ENCODE results near the gene CLMP. TPM values are rescaled to one million over a fixed set of nuclear protein-coding genes. Genes with fewer than 3 reads are reported as not detected.
"Not testable (repeated sequence)": the region's sequence is repeated elsewhere in the genome, so short reads cannot be mapped to it uniquely, and the experiment has no call there.

Gene CLMP
- total RNA-seq, 2 donors from 2014 or later = 0.66 to 0.67 TPM

DNA sequence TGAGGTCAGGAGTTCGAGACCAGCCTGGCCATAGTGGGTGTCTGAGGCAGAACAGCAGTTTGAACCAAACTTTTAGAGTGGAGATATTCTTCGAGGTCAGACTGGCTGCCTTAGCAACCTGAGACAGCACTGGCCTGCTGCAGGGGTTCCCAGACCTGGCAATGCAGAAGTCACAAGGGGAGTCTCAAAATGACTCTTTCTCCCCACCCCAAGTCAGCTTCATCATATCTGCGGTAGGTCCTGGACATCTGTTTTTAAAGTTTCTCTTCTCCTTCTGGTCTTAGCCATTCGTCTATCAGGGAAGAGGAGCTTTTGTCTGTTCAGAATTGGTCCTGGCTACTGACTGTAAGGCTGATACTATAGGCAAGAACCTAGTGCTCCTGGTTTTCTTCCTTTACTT, 14.5 kb upstream of the CLMP start:
- Mint-ChIP-seq H3K4me3 (no peak overlapping the region), H3K4me1 (no peaks in the 10 kb centered on the region), H3K36me3 (ENCODE audit: low read depth) (no peaks in the 10 kb centered on the region), H3K27ac (no peak overlapping the region), H3K9me3 (no peaks in the 10 kb centered on the region), H3K27me3 (peaks cover 38% of the 10 kb centered on the region)
- no peak for ATAC-seq (replicated peaks)

DNA sequence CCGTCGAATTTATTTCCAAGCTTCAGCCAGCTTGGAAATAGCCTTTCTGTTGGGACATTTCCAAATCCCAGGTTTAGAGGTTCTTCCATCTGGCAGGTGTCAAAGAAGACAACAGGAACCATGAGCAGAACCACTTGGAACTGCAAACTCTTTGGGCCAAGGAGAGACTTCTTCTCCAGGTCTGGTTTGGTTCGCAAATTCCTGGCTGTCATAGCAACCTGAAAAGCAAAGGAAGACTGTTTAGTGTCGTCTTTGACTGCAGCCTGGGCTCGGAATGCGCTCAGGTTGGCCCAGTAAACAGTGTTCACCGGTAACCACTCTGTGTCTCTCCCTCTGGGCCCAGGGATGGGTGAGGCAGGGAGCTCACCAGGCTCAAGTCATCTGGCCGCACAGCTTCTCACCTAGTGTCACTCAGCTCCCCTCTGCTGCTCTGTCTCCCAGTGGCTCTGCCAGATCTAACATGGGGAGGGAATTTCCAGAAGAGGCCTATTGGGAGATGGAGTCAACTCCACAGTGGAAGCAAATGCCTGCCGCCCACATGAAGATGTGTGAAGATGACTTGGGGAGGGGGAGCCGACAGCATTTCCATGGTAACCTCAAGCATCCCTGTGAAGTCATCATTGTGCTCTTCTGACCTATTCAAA, 11.9 kb upstream of the CLMP start:
- Mint-ChIP-seq H3K4me1 (no peaks in the 10 kb centered on the region), H3K36me3 (ENCODE audit: low read depth) (no peaks in the 10 kb centered on the region), H3K27ac (no peak overlapping the region), H3K4me3 (no peak overlapping the region), H3K27me3 (peaks cover 24% of the 10 kb centered on the region), H3K9me3 (no peaks in the 10 kb centered on the region)
- no peak for ATAC-seq (replicated peaks)

DNA sequence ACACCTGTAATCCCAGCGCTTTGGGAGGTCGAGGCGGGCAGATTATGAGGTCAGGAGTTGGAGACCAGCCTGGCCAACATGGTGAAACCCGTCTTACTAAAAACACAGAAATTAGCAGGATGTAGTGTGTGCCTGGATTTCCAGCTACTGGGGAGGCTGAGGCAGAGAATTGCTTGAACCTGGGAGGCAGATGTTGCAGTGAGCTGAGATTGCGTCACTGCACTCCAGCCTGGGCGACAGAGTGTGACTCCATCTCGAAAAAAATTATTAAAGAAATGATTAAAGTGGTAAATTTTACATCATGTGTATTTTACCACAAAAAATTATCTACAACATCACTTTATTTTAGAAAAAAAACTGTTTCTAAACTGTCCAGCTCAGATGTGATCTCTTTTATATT, 11.0 kb upstream of the CLMP start:
- H3K27me3 Mint-ChIP-seq = peaks cover 24% of the 10 kb centered on the region
- not testable (repeated sequence) for H3K4me3 Mint-ChIP-seq; H3K27ac Mint-ChIP-seq; ATAC-seq (replicated peaks); H3K4me1 Mint-ChIP-seq; H3K9me3 Mint-ChIP-seq; H3K36me3 Mint-ChIP-seq (ENCODE audit: low read depth)

DNA sequence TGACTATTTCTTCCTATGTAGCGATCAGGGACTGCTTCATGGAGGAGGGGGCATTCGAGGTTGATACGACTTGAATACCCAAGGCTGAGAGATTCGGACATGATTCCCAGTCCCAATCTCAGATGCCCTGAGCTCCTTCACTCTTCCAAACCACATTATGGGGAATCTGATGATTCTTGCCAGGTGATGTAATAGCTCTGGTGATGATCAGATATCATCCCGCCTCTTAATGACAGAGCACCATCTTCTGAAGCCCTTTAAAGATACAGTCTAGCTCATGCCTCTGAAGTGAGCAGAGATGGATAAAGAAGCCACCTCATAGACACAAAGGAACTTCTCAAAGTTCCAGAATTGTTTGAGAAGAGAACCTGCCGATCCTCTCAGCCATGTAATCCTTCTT, 8.9 kb upstream of the CLMP start:
- ATAC-seq (replicated peaks) = no peak
- peaks cover 27% of the 10 kb centered on the region for H3K27me3 Mint-ChIP-seq
- H3K36me3 Mint-ChIP-seq (ENCODE audit: low read depth) = no peaks in the 10 kb centered on the region
- H3K4me1 Mint-ChIP-seq = no peaks in the 10 kb centered on the region
- H3K27ac Mint-ChIP-seq = no peak overlapping the region
- H3K4me3 Mint-ChIP-seq = no peak overlapping the region
- H3K9me3 Mint-ChIP-seq = no peaks in the 10 kb centered on the region

DNA sequence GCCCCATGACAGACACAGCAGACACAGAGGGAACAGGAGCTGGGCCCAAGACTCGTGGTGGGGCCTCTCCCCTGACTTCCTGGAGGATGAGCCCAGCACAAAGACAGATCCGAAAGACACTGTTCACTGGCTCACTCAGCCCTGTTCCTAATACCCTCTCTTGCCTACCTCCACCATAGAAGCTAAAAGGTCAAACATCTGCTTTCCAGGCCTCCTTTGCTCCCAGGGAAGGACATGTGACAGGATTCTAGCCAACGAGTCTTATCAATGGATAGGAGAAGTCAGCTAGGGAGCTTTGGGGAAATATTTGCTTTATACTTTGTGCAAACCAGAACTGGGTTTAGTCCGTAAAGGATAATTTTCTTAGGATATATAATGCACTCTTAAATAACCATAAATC, 8.4 kb upstream of the CLMP start:
- peaks cover 26% of the 10 kb centered on the region for H3K27me3 Mint-ChIP-seq
- H3K4me3 Mint-ChIP-seq = no peak overlapping the region
- no peaks in the 10 kb centered on the region for H3K4me1 Mint-ChIP-seq
- H3K36me3 Mint-ChIP-seq (ENCODE audit: low read depth) = no peaks in the 10 kb centered on the region
- no peak for ATAC-seq (replicated peaks)
- no peaks in the 10 kb centered on the region for H3K9me3 Mint-ChIP-seq
- no peak overlapping the region for H3K27ac Mint-ChIP-seq

DNA sequence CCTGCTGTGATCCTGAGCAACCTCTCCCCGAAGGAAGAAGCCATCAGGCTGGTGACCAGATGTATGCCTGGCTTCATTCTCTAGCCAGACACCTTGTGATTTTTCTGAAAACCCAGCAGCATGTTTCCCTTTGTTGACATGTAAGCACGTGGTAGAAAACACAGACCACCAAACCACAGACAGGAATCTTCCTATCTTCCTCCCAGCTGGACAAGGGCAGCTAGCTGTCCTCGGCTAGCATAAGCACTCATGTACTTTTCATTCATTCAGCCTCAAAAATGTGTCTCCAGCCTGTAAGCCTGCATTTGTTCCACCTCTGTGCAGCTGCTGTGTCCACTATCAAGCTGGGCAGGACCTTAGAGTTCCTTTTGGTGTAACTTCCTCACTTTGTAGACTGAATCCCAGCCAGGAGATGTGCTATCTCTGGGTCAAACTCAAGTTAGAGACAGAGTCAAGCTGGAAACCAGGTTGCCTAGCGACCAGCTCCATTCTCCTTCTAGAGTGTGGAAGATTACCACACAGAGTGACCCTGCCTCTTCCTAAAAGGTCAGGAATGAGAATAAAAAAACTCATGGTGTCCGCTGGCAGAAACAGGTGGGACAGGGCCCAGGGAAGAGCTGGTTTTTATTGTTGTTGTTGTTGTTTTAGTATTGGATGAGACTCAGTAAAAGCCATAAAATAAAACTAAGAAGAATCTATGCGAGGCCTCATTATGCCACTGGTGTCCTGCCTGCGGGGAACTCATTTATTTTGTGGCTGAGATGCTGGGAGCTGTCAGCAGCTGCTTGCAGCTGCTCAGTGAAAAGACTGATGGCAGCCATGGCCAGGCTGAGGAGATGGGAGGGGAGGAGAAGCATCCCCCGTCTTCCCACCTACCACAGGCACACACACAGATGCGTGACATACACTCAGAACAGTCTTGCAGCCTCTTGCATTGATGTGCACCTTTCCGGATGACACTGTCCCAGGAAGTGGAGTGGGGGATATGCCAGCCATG, 7.4 kb upstream of the CLMP start:
- Mint-ChIP-seq H3K4me3 (no peak overlapping the region), H3K27ac (no peak overlapping the region), H3K36me3 (ENCODE audit: low read depth) (no peaks in the 10 kb centered on the region), H3K27me3 (peaks cover 32% of the 10 kb centered on the region), H3K9me3 (no peaks in the 10 kb centered on the region), H3K4me1 (no peaks in the 10 kb centered on the region)
- no peak for ATAC-seq (replicated peaks)

DNA sequence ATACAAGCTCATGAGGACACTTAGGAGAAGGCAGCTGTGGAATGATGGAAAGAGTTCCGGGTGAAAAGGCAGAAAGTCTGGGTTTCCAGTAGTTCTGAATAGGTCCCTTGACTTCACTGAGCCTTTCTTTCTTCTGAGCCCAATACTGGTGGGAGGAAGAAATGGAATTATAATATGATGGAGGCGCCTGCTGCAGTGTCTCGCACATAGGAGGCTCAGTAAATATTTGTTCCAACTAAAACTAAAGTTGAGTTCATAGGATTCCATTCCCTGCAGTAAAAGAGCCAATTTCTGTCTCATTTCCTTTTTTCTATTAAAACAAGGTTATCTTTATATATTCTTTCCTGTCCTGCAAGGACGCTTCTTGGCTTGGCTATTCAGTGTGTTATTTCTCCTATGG, 5.2 kb upstream of the CLMP start:
- Mint-ChIP-seq H3K9me3 (no peaks in the 10 kb centered on the region), H3K4me3 (no peak overlapping the region), H3K4me1 (peaks cover 5% of the 10 kb centered on the region), H3K27ac (no peak overlapping the region), H3K27me3 (peaks cover 32% of the 10 kb centered on the region), H3K36me3 (ENCODE audit: low read depth) (no peaks in the 10 kb centered on the region)
- no peak for ATAC-seq (replicated peaks)

DNA sequence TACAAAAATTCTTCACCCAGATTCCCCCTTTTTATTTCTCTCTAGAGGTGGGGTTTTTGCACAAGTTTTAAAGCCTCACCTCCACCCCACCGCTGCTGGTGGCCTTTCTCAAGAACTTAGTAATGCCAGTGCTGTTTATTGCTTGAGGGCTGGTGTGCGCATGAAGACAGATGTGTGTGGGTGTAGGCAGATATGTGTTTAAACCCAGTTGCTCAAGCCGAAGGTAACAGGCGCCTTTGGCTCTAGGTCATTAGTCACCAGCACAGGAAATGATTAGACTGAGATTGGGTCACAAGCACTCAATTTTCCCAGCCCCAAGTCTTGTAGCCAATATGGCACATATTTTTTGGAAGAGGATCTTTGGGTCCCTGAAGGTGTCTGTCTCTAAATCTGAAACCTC, 2.7 kb upstream of the CLMP start:
- peak; percentile 82 for ATAC-seq (replicated peaks)
- Mint-ChIP-seq H3K36me3 (ENCODE audit: low read depth) (no peaks in the 10 kb centered on the region), H3K4me1 (peaks cover 6% of the 10 kb centered on the region), H3K27ac (no peak overlapping the region), H3K27me3 (peaks cover 45% of the 10 kb centered on the region), H3K9me3 (no peaks in the 10 kb centered on the region), H3K4me3 (no peak overlapping the region)

DNA sequence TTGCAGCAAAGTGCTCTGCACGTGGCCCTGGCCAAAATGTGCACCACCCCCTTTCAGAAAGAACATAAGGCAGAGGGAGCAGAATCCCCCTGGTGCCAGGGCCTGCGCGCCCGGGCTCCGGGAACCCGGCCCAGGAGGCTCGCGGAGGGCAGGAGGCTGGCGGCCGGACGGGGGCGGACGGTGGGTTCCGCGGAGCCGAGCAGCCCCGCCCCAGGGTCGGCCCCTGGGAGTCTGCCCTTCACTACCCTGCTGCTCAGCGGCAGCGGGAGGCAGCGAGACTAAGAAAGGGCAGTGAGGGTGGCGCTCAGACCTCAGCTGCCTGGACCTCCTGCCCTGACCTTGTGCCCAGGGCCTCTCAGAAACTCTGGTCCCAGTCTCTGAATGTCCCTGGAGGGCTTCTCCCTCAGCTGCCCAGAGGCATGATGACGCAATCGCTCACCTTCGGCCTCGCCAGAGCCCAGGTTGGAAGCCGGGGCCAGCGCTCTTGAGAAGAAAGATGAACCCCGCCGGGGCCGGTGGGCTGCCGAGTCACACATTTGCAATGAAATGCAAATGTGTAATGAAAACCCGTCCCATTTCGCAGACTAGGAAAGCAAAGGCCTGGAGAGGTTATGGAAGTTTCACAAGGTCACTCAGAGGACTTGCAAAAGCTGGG, 1.1 kb upstream of the CLMP start:
- Mint-ChIP-seq H3K4me3 (peak overlapping the region; percentile 60), H3K27me3 (peaks cover 52% of the 10 kb centered on the region), H3K27ac (no peak overlapping the region), H3K4me1 (peaks cover 13% of the 10 kb centered on the region), H3K36me3 (ENCODE audit: low read depth) (no peaks in the 10 kb centered on the region), H3K9me3 (no peaks in the 10 kb centered on the region)
- no peak for ATAC-seq (replicated peaks)

DNA sequence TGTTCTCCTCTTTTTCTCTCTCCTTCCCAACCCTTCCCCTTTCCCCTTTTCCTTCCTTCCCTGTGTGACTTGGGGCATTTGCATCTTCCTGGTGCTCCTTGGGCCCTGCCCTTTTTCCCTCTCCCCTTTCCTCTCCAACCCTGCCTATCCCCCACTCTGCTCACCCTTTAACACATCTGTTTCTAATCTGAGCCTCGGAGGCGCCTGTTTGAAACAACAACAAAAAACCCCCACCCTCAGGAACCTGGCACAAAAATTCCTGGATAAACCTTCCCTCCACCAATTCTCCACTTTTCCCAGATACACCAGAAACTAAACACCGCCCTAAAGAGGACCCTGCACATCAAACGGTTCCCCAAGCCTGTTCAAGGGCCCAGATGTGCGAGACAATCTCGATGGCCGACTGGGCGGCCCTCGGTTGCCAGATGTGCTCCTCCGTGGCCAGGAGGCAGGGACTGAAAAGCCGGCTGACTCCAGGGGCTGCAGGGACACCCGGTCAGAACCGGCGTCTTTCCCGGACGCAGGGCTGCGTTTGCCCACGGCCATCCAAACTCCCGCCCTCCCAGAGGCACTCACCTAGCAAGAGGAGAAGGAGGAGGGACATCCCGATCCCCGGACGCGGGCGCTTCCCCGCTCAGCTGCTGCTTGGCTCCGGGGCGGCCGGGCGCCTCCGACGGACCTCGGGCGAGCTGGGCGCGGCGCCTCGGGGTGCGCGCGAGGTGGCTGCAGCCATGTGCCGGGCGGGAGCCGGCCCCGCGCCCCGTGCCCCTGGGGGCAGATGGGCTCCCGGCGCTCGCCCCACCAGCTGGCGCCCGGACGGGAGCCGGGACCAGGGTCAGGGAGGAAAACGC, 486 bp downstream of the CLMP start:
- Mint-ChIP-seq H3K4me1 (peaks cover 13% of the 10 kb centered on the region), H3K27ac (no peak overlapping the region), H3K9me3 (no peaks in the 10 kb centered on the region), H3K36me3 (ENCODE audit: low read depth) (no peaks in the 10 kb centered on the region), H3K27me3 (peaks cover 51% of the 10 kb centered on the region), H3K4me3 (peak overlapping the region; percentile 3)
- ATAC-seq (replicated peaks) = no peak

DNA sequence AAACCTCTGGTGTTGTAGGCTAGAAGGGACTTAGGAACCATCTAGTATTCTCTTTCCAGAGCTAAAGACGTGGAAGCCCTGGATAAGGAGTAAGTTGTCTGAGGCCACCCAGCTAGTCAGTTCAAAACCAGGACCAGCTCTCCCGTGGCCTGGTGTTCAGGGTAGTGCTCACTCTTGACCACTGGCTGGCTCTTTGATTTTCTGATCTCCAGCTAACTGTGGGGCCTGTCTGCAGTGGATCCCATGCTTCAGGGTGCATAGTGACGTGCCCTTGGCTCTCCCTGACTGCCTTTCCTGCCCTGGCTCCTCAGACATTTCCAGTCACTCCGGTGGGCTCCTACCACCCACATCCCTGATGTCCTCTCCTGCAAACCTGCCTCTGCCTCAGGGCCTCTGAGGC, 1.3 kb downstream of the CLMP start:
- peaks cover 46% of the 10 kb centered on the region for H3K27me3 Mint-ChIP-seq
- peaks cover 13% of the 10 kb centered on the region for H3K4me1 Mint-ChIP-seq
- no peak overlapping the region for H3K27ac Mint-ChIP-seq
- no peaks in the 10 kb centered on the region for H3K36me3 Mint-ChIP-seq (ENCODE audit: low read depth)
- H3K4me3 Mint-ChIP-seq = peak overlapping the region; percentile 3
- no peaks in the 10 kb centered on the region for H3K9me3 Mint-ChIP-seq
- no peak for ATAC-seq (replicated peaks)

DNA sequence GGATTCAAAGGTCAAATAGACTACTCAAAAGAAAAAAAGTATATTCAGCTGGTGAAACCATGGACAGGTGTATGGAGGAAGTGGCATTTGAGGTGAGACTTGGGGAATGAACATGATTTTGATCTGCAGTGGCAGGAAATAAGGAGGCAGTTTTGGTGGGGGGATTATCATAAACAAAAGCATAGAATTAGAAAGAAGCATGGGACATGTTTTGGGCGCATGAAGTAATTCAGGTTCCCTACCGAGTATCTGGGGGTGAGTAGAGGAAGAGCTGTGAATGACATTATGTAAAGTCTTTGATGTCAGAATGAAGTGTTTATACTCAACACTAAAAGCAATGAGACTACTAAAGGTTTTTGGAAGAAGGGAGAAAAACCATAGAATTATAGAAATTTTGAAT, 3.1 kb downstream of the CLMP start:
- no peak for ATAC-seq (replicated peaks)
- Mint-ChIP-seq H3K4me3 (no peak overlapping the region), H3K27me3 (peaks cover 50% of the 10 kb centered on the region), H3K4me1 (peaks cover 13% of the 10 kb centered on the region), H3K27ac (no peak overlapping the region), H3K36me3 (ENCODE audit: low read depth) (no peaks in the 10 kb centered on the region), H3K9me3 (no peaks in the 10 kb centered on the region)

DNA sequence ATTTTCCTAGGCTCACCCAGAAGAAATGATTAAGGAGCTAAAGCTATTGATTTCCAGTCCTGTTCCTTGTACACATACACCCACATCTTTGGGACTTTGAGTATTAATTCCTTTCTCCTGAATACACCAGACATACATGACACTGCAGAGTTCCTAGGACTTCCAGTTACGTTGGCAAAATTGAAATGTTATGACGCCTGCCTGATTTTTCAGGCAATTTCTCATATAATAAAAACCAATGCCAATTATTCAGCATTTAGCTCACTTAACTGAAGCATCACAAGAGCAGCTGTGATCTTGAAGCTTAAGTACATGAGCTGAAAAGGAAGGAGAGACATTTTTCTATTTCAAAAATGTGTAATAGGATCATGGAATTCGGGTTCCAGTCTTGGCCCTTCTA, 4.5 kb downstream of the CLMP start:
- H3K4me3 Mint-ChIP-seq = no peak overlapping the region
- peaks cover 50% of the 10 kb centered on the region for H3K27me3 Mint-ChIP-seq
- no peaks in the 10 kb centered on the region for H3K9me3 Mint-ChIP-seq
- H3K4me1 Mint-ChIP-seq = peaks cover 11% of the 10 kb centered on the region
- no peak for ATAC-seq (replicated peaks)
- no peak overlapping the region for H3K27ac Mint-ChIP-seq
- H3K36me3 Mint-ChIP-seq (ENCODE audit: low read depth) = no peaks in the 10 kb centered on the region

DNA sequence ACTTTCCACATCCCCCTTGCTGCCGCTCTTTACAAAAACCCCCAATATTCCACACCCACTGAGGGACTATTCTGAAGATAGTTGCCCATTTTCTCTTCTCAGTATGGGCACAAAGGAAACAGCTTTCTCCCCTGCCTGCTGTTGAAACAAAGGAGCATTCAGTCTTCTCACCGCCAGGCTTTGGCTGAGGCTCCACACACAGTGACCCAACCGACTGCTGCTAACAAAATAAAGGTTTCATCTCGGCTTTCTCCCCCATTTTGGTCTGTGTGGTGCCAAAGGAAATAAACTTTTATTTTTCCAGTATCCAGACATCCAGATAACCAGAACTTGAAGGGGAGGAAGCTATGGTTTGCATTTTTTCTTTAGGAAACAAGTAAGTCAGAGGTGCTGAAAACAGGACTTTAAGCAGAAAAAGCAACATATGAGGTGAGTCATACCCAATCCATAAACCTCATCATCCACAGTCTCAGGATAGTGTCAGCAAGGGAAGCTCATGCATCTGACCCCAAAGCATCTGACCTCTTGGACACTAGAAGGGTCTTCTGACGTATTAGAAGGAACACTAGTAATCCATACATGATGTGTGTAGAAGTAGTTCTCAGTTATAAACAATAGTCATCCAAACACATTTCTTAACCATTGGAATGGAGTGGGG, 6.4 kb downstream of the CLMP start:
- ATAC-seq (replicated peaks) = no peak
- Mint-ChIP-seq H3K4me3 (no peak overlapping the region), H3K9me3 (no peaks in the 10 kb centered on the region), H3K4me1 (peaks cover 8% of the 10 kb centered on the region), H3K36me3 (ENCODE audit: low read depth) (no peaks in the 10 kb centered on the region), H3K27ac (no peak overlapping the region), H3K27me3 (peaks cover 45% of the 10 kb centered on the region)
